GM10248 (cell line): ENCODE measurements around the gene TAF5.
A peak's percentile ranks its signal among the peaks of the same experiment; 100 is the strongest.
"Not testable (repeated sequence)": the region's sequence is repeated elsewhere in the genome, so short reads cannot be mapped to it uniquely, and the experiment has no call there.

ENCODE experiments used
- CTCF ChIA-PET: fragments of 300-600 bp; sonication (Branson Sonifier 250); formaldehyde crosslinking; extraction: SDS; loops from one replicate; lab custom pipeline; 2021; ENCODE audit warnings: antibody characterized with exemption; lab: Yijun Ruan, JAX
- POLR2A ChIA-PET: fragments of 350-650 bp; sonication (Branson Sonifier 250); formaldehyde crosslinking; extraction: SDS; loops from one replicate; lab custom pipeline; 2020; ENCODE audit warnings: antibody characterized with exemption; lab: Yijun Ruan, JAX
- DNase-seq: peaks from one replicate; pipeline ENCODE4 v3.0.0; 2012; ENCODE audit errors: extremely low spot score
- TF ChIP-seq, protein P1 (sequence below): IDR thresholded peaks from 2 replicates; pipeline ENCODE4 v1.5.1; 2012; ENCODE audit warnings: mild to moderate bottlenecking, low read depth; ENCODE audit errors: extremely low read depth, missing control alignments, control extremely low read depth

Gene TAF5

DNA sequence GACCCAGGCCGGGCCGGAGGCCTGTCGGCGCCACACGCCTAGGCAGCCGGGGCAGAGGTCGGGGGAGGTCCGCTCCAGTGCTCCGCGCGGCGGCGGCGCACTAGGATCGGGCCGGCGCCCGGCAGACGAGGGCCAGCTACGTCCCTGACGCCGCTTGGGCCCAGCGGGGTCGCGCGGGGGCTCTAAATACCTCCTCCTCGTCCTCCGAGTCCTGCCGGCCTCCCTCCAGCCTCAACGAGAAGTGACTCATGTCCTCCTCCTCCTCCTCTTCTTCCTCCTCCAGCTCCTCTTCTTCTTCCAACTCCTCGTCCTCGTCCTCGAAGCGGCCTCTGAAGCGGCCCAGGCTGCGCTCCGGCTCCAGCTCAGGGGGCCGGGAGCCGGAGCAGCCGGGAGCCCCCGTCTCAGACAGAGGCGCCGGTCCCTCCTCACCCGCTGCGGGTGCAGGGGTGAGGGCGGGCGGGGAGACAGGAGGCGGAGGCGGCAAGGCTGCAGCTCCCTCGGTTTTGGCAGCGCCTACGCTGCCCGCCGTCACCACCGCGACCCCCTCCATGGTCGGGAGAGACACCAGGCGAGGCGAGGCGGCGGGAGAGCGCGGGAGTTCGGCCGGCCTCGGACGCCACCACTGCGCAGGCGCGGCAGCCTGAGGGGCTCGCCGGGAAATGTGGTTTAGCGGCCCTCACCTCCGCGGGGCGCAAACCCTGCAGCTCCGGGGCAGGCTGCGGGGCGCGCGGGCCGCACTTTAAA, 17.1 kb upstream of the TAF5 start, which contains the start of gene PCGF6:
PCGF6 (minus strand) TSS at position 624 of the 744 bp plus-strand sequence; CDS start at position 550, 74 bp downstream.
- CTCF ChIA-PET: interaction anchor here (1.0 to 2.1 kb wide), 4 partner anchors 14 to 433 kb away, joined by 3 to 7 read pairs (median 4); partner anchors contain the start of gene CNNM2

DNA sequence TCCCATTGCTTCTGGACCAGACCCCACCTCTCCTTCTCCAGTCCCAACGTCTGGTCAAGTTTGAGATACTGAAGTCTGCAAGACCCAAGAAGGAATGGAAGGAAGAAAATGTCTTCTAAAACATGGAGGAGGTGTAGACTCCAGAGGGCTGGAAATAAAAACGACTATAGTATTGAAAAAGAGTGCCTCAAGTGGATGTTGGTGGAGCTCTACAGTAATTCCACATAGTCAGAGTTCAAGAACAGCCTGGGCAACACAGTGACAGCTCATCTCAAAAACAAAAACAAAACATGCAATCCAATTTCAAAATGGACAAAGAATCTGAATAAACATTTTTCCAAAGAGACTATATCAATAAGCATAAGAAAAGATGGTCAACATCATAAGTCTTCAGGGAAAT, 14.5 kb upstream of the TAF5 start:
- ChIA-PET CTCF (interaction anchor here (1.2 kb wide), 2 partner anchors 10 to 13 kb away, joined by 3 read pairs; no protein-coding TSS in a partner anchor), POLR2A (interaction anchor here (0.7 kb wide), 1 partner anchor 196 kb away, joined by 5 read pairs; no protein-coding TSS in a partner anchor)
- TF ChIP-seq, protein P1, sequence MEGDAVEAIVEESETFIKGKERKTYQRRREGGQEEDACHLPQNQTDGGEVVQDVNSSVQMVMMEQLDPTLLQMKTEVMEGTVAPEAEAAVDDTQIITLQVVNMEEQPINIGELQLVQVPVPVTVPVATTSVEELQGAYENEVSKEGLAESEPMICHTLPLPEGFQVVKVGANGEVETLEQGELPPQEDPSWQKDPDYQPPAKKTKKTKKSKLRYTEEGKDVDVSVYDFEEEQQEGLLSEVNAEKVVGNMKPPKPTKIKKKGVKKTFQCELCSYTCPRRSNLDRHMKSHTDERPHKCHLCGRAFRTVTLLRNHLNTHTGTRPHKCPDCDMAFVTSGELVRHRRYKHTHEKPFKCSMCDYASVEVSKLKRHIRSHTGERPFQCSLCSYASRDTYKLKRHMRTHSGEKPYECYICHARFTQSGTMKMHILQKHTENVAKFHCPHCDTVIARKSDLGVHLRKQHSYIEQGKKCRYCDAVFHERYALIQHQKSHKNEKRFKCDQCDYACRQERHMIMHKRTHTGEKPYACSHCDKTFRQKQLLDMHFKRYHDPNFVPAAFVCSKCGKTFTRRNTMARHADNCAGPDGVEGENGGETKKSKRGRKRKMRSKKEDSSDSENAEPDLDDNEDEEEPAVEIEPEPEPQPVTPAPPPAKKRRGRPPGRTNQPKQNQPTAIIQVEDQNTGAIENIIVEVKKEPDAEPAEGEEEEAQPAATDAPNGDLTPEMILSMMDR: no peak
- DNase-seq: no peak

More for the DNA sequence above, 17.1 kb upstream of the TAF5 start, which contains the start of gene PCGF6:
- POLR2A ChIA-PET: no interaction called here
- peak; percentile 95 for DNase-seq
- TF ChIP-seq, protein P1: no peak

DNA sequence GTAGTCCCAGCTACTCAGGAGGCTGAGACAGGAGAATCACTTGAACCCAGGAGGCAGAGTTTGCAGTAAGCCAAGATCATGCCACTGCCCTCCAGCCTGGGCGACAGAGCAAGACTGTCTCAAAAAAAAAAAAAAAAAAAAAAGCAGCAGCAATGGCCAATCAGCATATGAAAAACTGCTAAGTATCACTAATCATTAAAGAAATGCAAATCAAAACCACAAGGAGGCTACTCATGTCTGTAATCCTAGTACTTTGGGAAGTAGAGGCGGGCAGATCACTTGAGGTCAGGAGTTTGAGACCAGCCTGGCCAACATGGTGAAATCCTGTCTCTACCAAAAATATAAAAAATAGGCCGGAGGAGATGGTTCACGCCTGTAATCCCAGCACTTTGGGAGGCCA, 13.2 kb upstream of the TAF5 start:
- POLR2A ChIA-PET, DNase-seq: not testable (repeated sequence)
- CTCF ChIA-PET: interaction anchor here (1.2 kb wide), 2 partner anchors 8 to 14 kb away, joined by 3 read pairs; no protein-coding TSS in a partner anchor

DNA sequence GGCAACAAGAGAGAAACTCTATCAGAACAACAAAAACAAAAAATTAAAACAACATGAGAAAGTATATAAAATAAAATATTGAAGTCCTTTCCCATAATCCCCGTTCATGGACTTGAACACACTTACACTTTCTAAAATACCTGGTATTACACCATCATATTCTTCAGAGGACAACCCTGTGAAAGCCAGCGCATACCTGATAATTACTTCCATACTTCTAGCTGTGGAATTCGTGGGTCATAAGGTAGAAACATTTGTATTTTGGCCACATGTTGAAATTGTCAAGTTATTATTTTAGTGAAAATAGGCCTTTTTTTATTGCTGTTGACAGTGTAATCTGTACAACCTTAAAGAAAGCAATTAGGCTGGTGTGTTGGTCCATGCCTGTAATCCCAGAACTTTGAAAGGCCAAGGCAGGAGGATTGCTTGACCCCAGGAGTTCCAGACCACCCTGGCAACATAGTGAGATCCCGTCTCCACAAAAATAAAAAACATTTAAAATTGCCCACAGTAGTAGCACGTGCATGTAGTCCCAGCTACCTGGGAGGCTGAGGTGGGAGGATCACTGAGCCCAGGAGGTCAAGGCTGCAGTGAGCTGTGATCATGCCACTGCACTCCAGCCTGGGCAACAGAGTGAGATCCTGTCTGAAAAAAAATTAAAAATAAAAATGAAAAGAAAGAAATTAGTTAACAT, 11.7 kb upstream of the TAF5 start:
- CTCF ChIA-PET: interaction anchor here (1.4 kb wide), 1 partner anchor 438 kb away, joined by 3 read pairs; the partner anchor contains the start of gene CNNM2
- TF ChIP-seq, protein P1: no peak
- DNase-seq: no peak
- POLR2A ChIA-PET: no interaction called here

DNA sequence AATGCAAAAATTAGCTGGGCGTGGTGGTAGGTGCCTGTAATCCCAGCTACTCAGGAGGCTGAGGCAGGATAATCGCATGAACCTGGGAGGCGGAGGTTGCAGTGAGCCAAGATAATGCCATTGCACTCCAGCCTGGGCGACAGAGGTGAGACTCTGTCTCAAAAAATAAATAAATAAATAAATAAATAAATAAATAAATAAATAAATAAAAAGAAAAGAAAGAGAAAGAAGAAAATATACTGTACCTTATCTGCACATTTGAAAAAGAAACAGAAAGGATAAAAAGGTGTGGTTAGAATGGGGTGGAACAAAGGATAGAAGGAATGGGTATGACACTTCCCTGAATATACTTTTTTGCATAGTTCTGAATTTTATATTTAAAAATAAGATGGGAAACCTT, 8.3 kb upstream of the TAF5 start:
- CTCF ChIA-PET, DNase-seq, POLR2A ChIA-PET: not testable (repeated sequence)

DNA sequence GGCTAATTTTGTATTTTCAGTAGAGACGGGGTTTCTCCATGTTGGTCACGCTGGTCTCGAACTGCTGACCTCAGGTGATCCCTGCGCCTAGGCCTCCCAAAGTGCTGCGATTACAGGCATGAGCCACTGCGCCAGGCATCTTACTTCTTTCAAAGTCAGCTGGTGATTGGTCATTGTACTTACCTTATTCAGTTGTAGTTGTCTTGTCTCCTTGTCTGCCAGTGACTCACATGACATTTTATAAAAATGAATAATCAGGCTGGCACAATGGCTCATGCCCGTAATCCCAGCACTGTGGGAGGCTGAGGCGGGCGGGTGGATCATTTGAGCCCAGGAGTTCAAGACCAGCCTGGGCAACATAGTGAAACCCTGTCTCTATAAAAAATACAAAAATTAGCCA, 7.0 kb upstream of the TAF5 start:
- not testable (repeated sequence) for DNase-seq
- CTCF ChIA-PET: interaction anchor here (1.0 to 1.1 kb wide), 2 partner anchors 9 to 120 kb away, joined by 3 read pairs; no protein-coding TSS in a partner anchor
- POLR2A ChIA-PET: interaction anchor here (0.6 kb wide), 1 partner anchor 21 kb away, joined by 4 read pairs; no protein-coding TSS in a partner anchor

DNA sequence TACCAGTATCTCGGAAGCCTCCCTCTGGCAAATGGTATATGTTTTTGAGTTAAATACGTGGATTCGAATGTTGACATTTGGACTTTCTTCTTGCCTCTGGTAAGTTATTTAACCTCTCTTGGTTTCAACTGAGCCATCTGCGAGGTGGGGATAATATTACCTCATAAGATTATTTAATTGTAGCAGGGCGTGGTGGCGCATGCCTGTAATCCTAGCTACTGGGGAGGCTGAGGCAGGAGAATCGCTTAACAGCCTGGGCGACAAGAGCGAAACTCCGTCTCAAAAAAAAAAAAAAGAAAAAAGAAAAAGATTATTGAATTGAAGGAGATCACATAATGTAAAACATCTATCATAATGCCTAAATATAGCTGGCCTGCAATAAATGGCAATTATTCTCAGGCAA, 396 bp upstream of the TAF5 start:
- ChIA-PET POLR2A (interaction anchor here (0.7 to 1.3 kb wide), 2 partner anchors 29 to 449 kb away, joined by 3 to 5 read pairs; partner anchors contain the start of genes ATP5MK, CNNM2 and PDCD11), CTCF (interaction anchor here (0.6 to 1.4 kb wide), 5 partner anchors 15 to 141 kb away, joined by 3 to 5 read pairs (median 3); partner anchors contain the start of genes ATP5MK and PDCD11)
- TF ChIP-seq, protein P1: no peak
- peak; percentile 20 for DNase-seq
